ENCODE measurements around the gene FHDC1.
A peak's percentile ranks its signal among the peaks of the same experiment; 100 is the strongest.

The FHDC1 gene

DNA sequence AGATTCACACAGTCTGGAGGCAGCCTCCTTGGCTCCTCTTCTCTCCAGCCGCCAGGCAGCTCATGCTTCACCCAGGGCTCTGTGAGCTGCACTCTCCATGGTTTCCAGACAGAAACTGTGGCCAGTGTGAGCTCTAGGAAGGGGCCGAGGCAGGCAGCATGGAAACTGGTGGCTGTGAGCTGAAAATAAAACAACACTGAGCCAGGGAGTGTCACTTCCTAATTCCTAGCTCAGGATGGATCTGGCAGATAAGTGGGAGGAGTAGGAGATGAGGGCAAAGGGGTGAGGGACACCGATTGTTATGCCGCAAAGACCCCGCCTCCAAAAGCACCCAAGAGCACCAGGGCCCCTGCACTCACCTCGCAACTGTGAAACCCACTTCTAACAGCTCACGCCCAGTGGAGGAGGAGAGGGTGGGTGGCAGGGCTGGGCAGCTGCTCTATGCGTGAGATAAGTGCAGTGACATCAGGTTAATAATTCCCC is 69.8 kb downstream of the FHDC1 start:
- peak; percentile 55 for DNase-seq (ENCODE audit: low spot score)

GRCh38 chr4:153008578-153009199 is 72.6 kb downstream of the FHDC1 start:
- no peak for DNase-seq (ENCODE audit: low spot score)

- DNase-seq (ENCODE audit: low spot score), result no peak
Measured at GRCh38 chr4:153010146-153010545, 74.0 kb downstream of the FHDC1 start.

GRCh38 chr4:153013202-153013977 is 77.3 kb downstream of the FHDC1 start:
- DNase-seq (ENCODE audit: low spot score), result no peak

DNA sequence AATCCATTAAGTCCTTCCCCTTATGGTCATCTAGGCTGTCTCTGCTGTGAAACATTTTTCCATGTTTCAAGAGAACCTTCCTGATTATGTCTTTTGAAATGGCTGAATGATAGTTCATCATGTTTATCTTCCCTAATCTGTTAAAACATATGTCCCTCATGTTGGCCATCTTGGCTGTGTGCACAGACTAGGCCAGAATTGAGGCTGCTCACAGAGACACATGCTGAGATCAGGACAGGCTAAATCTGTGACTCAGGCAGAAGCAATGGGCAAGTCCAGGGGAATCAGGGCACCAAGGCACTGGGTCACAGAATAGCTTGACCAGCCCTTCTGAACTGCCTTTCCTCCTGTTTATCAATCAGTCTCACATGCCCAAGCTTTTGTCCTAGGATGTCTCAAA is 78.3 kb downstream of the FHDC1 start:
- no peak for DNase-seq (ENCODE audit: low spot score)

GRCh38 chr4:153016592-153016991 is 80.5 kb downstream of the FHDC1 start:
- DNase-seq (ENCODE audit: low spot score), result no peak

- DNase-seq (ENCODE audit: low spot score), result no peak
Measured at GRCh38 chr4:153018031-153018430, 81.9 kb downstream of the FHDC1 start.

DNA sequence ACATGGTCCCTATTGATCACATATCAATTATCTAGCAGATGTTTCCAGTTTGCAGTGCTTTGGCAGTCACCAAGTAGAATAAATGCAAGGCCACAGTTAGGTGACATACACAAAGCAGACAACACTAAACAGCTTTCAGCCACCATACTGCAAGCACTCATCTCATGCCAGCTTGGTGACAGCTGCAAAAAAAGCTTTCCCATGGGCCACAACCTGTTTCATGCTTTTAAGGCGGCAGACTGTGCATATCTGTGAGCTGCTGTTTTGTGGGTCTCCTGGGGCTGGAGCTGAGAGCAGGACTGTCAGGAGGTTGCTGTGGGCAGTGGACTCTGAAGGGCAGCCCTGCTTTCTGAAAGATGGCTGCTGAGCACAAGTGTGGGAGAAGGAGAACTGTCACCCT is 82.6 kb downstream of the FHDC1 start:
- no peak for DNase-seq (ENCODE audit: low spot score)

DNA sequence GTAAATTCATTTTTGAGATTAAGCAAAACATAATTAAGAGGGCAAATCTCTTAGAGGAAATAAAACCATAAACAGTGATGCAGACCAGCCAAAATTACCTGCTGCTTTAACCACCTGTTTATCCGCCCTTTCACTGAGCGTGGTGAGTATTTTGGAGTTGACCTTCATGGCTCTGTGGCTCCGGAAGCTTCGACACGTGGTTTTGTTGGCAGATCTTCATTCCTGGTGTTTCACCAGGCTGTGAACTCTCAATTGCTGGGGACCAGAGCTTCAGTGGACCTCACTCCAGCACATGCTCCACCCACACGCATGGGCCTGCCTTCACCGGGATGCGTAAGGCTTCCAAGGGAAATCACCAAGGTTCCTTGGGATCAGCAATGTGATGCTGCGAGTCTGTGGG is 83.8 kb downstream of the FHDC1 start:
- DNase-seq (ENCODE audit: low spot score), result no peak

DNA sequence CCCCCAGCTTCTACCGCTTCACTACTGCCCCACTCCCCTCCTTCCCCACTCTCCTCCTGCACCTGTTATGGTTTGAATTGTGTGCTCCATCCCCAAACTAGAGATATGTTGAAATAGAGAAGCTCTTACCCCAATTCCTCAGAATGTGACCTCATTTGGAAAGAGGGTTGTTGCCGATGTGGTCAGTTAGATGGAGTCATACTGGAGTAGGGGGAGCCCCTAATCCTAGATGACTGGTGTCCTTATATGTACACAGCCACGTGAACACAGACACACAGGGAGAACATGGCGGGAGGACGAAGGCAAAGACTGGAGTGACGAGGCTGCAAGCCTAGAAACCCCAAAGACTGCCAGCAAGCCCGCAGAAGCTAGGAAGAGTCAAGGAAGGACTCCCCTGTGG is 84.3 kb downstream of the FHDC1 start:
- no peak for DNase-seq (ENCODE audit: low spot score)

- DNase-seq (ENCODE audit: low spot score), result no peak
Measured at GRCh38 chr4:153021276-153021675, 85.2 kb downstream of the FHDC1 start.

- DNase-seq (ENCODE audit: low spot score), result peak; percentile 80
Measured at GRCh38 chr4:153022241-153022715, 86.2 kb downstream of the FHDC1 start.

GRCh38 chr4:153023139-153023538 is 87.0 kb downstream of the FHDC1 start:
- DNase-seq (ENCODE audit: low spot score), result peak; percentile 80

DNA sequence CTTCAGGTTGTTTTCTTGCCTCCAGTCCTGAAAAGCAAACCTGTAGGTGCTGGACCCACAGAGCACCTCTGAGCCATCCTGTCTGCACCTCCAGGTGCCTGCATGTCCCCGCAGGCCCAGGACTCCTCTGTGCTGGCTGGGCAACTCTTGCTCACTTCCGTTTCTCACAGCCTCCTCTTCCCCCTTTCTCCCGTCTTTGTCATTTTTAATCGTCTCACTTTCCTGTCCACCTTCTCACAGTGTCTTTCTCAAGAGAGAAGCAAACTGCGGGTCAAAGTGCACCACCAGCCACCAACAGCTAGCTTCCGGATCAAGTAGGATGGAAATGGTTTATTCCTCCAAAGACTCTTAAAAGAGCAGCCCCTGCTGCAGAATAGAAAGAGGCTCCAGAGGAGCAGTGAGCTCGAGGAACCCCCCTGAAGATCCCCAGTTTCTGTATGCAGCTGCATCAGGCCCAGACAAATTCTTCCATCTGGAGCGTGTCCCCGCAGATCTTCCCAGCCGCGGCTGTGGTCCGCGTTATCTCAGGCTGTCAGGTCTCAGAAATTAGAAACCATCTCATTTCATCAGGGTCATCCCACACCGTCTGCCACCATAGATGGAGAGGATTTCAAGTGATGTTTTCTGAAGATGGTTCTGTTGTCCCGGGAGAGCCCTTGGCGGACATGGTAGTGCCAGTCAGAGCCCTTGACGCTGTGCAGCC is 87.7 kb downstream of the FHDC1 start:
- DNase-seq (ENCODE audit: low spot score), result peak; percentile 84

- DNase-seq (ENCODE audit: low spot score), result no peak
Measured at GRCh38 chr4:153024466-153024865, 88.3 kb downstream of the FHDC1 start.

GRCh38 chr4:153025406-153025805 is 89.3 kb downstream of the FHDC1 start:
- peak; percentile 82 for DNase-seq (ENCODE audit: low spot score)

DNA sequence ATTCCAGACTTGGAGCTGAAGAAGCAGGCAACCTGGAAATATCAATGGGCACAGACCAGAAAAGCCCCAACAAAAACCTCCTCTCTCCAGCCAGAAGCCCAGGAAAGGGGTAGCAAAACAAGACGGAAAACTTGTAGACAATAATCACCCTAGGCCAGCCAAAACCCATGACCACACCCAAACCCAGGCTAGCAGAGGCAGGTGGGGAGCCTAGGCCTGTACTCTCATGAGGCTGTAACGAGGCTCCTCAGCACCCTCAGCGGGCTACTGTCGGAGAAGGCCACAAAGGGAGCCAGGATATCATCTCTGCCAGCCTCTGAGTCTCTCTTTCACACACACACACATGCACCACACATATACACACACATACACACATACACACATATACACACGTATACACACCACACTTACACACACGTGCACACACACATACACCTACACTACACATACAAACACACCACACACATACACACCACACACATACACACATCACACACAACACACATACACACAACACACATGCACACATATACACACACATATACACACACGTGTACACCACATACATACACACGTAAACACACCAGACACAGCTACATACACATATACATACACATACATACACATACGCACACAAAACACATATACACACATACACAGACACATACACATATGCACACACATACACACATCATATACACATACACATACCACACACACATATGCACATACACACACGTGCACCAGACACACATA is 90.6 kb downstream of the FHDC1 start:
- peak; percentile 40 for DNase-seq (ENCODE audit: low spot score)

- DNase-seq (ENCODE audit: low spot score), result no peak
Measured at GRCh38 chr4:153027866-153028265, 91.7 kb downstream of the FHDC1 start.

DNA sequence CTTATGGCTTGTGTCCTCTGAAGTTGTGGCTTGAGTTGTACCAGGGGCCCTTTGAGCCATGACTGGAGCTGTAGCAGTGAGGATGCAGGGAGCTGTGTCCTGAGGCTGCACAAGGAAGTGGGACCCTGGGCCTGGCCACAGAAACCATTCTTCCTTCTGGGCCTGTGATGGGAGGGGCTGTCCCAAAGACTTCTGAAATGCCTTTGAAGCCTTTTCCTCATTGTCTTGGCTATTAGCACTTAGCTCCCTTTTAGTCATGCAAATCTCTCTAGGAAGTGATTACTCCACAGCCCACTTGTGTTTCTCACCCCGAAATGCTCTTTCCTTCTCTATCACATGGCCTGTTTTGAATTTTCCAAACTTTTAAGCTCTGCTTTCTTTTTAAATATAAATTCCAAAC is 92.4 kb downstream of the FHDC1 start:
- DNase-seq (ENCODE audit: low spot score), result no peak
